ENCODE measurements around the gene SLC30A5. TPM values are rescaled to one million over a fixed set of nuclear protein-coding genes. Genes with fewer than 3 reads are reported as not detected.
A peak's percentile ranks its signal among the peaks of the same experiment; 100 is the strongest.

The SLC30A5 gene
- total RNA-seq, 4 donors from 2014 or later: 58.2 to 109 (median 89.3) TPM

GRCh38 chr5:69167493-69167855 lies 73.7 kb downstream of the SLC30A5 start:
- no peaks in the 10 kb centered on the region for H3K36me3 ChIP-seq
- no peak for DNase-seq
- H3K4me3 ChIP-seq: peak overlapping the region; percentile 41 to 61
- no peaks in the 10 kb centered on the region for H3K27me3 ChIP-seq
- intact Hi-C loops (cut with DNase I; ENCODE audit: low total_unique reads): no loop called here
- peak overlapping the region; percentile 26 to 57 for H3K27ac ChIP-seq
- H3K4me1 ChIP-seq: no peaks in the 10 kb centered on the region
- TF ChIP-seq POLR2A (IDR thresholded peaks at IDR 0.05) (no peak), CTCF (IDR thresholded peaks at IDR 0.05) (no peak)
- no peaks in the 10 kb centered on the region for H3K9me3 ChIP-seq

- intact Hi-C loops (cut with DNase I; ENCODE audit: low total_unique reads): no loop called here
- H3K27me3 ChIP-seq: no peaks in the 10 kb centered on the region
- no peak overlapping the region for H3K27ac ChIP-seq
- TF ChIP-seq CTCF (IDR thresholded peaks at IDR 0.05): no peak
- no peak for TF ChIP-seq POLR2A (IDR thresholded peaks at IDR 0.05)
- H3K36me3 ChIP-seq: no peaks in the 10 kb centered on the region
- DNase-seq: no peak
- H3K9me3 ChIP-seq: no peaks in the 10 kb centered on the region
- no peak overlapping the region for H3K4me3 ChIP-seq
- H3K4me1 ChIP-seq: no peaks in the 10 kb centered on the region
These were observed 74.1 kb downstream of the SLC30A5 start for GRCh38 chr5:69167929-69168328.

- Histone ChIP-seq H3K9me3 (no peaks in the 10 kb centered on the region), H3K27ac (no peak overlapping the region), H3K27me3 (no peaks in the 10 kb centered on the region), H3K4me1 (no peaks in the 10 kb centered on the region), H3K4me3 (no peak overlapping the region), H3K36me3 (no peaks in the 10 kb centered on the region)
- no peak for TF ChIP-seq POLR2A (IDR thresholded peaks at IDR 0.05)
- no peak for TF ChIP-seq CTCF (IDR thresholded peaks at IDR 0.05)
- intact Hi-C loops (cut with DNase I; ENCODE audit: low total_unique reads): no loop called here
- DNase-seq: no peak
These were observed 76.7 kb downstream of the SLC30A5 start for GRCh38 chr5:69170495-69170894.

- Histone ChIP-seq H3K27me3 (no peaks in the 10 kb centered on the region), H3K4me1 (no peaks in the 10 kb centered on the region), H3K36me3 (no peaks in the 10 kb centered on the region), H3K27ac (no peak overlapping the region), H3K9me3 (no peaks in the 10 kb centered on the region), H3K4me3 (no peak overlapping the region)
- no peak for DNase-seq
- intact Hi-C loops (cut with DNase I; ENCODE audit: low total_unique reads): no loop called here
- TF ChIP-seq POLR2A (IDR thresholded peaks at IDR 0.05) (no peak), CTCF (IDR thresholded peaks at IDR 0.05) (no peak)
These were observed 77.2 kb downstream of the SLC30A5 start for GRCh38 chr5:69170969-69171368.

Small RNAs within 50 kb of the gene (small RNA-seq; reads per million reads assigned to genes)
- not detected for gene SNORA50D
- not detected for gene SUMO2P4

Other genes starting within 250 kb of the SLC30A5 start
- 10 to 100 TPM in 2 of 4 donors, 1 to 10 TPM in 1, under 1 TPM in 1; under 0.01 to 60.3 (median 10.2) TPM for gene CCNB1, start 73.1 kb downstream of the SLC30A5 start, total RNA-seq
- 10 to 100 TPM in 1 of 4 donors, 1 to 10 TPM in 2, not detected in 1; 1.3 to 12.4 (median 5.3) TPM for gene CENPH, start 95.6 kb downstream of the SLC30A5 start, total RNA-seq
- gene CDK7, start 140.9 kb downstream of the SLC30A5 start, total RNA-seq: 10 to 100 TPM in 2 of 4 donors, 1 to 10 TPM in 2; 4.4 to 35.3 (median 11.1) TPM
- 1 to 10 TPM; 1.8 to 9.9 (median 6.6) TPM for gene CCDC125, start 238.8 kb downstream of the SLC30A5 start, total RNA-seq